HUDEP-2 (cell line): ENCODE data around the gene PTRHD1.
A peak's percentile ranks its signal among the peaks of the same experiment; 100 is the strongest.
"Not testable (repeated sequence)": the region's sequence is repeated elsewhere in the genome, so short reads cannot be mapped to it uniquely, and the experiment has no call there.

ENCODE experiments used
- DNase-seq, 76 experiments: peaks; one replicate each; lab custom pipeline; 2025; ENCODE audit not compliant: unreplicated experiment in 76 of 76; lab: John Stamatoyannopoulos, UW

Gene PTRHD1, protein sequence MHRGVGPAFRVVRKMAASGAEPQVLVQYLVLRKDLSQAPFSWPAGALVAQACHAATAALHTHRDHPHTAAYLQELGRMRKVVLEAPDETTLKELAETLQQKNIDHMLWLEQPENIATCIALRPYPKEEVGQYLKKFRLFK

DNA sequence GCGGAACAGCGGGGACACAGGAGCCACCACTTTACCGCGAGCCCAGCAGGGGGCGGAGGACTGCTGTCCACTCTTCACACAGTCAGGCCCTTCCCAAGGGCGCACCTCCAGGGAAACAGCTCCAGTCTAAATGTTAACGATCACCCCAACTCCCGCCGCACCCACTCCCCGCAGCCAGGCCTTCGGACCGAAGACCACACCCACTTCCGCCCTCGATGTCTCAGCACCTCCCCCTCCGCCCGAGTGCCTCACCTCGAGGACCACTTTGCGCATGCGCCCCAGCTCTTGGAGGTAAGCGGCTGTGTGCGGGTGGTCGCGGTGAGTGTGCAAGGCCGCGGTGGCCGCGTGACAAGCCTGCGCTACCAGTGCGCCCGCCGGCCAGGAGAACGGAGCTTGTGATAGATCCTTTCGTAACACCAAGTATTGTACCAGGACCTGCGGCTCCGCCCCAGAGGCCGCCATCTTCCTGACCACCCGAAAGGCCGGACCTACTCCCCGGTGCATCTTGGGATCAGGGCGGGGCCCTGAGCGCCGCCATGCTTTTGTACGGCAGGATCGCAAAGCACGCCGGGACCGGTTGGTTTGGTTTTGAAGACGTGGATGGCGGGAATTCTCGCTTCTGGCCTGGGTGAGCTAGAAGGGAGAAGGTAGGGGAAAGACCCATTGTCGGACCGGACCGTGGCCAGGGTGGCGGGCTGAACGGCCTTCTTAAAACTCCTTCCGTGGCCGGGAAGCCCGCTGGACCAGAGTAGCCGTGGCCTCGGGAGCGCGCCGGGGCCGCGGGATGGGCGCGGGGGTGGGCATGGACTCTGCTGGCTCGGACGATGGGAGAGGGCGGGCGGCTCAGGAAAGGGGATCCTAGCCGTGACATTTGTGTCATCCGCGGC, at the start of gene PTRHD1, which contains the start of gene CENPO:
TSS of gene PTRHD1 (minus strand) at position 518 of the 887 bp plus-strand sequence. CDS start at position 504, 14 bp downstream.
TSS of gene CENPO (plus strand) at position 552 of the 887 bp plus-strand sequence. CDS start 495 bp downstream, outside the sequence.
- DNase-seq, result peak; percentile 70 to 99 (median 94)

DNA sequence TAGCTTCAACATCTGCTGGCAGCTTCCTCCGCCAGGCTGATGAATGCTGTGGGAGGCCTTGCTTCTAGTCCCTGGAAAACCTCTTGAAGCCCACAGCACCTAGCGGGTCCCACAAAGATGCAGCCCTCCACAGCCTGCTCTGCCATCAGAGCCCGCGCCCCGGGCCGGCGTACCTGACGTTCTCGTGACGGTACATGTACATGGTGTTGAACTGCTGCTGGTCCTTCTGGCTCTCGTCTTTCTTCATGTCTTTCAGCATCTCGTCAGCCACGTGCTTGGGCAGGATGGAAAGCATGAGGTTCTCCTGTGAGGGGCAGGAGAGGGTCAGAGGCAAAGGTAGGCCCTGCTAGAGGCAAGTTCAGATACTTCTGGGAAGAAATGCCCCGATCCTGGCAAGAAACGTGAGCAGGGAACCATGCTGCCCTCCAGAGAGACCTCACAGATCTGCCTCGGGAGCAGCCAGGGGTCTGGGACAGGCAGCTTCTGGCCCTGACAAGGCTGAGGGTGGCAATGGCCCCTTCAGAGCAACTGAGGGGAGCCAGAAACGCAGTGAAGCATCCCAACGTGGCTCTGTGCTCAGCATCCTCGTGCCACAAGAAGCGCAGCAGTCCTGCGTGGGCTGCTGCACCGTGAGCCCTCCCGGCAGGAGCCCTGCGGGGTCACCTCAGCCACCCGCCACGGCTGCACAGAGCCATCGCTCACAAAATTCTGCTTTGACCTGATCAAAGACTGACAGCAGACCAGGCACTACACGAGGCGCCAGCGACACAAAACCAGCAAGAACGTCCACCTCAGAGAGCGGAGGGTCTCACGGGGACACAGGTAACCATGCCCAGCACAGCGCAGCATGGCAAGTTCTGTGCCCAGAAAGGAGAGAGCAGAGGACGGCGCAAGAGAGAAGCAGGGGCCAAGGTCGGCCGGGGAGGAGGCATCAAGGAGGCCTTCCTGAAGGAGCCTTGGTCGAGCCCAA, 49.2 kb upstream of the PTRHD1 start:
- no peak for DNase-seq

DNA sequence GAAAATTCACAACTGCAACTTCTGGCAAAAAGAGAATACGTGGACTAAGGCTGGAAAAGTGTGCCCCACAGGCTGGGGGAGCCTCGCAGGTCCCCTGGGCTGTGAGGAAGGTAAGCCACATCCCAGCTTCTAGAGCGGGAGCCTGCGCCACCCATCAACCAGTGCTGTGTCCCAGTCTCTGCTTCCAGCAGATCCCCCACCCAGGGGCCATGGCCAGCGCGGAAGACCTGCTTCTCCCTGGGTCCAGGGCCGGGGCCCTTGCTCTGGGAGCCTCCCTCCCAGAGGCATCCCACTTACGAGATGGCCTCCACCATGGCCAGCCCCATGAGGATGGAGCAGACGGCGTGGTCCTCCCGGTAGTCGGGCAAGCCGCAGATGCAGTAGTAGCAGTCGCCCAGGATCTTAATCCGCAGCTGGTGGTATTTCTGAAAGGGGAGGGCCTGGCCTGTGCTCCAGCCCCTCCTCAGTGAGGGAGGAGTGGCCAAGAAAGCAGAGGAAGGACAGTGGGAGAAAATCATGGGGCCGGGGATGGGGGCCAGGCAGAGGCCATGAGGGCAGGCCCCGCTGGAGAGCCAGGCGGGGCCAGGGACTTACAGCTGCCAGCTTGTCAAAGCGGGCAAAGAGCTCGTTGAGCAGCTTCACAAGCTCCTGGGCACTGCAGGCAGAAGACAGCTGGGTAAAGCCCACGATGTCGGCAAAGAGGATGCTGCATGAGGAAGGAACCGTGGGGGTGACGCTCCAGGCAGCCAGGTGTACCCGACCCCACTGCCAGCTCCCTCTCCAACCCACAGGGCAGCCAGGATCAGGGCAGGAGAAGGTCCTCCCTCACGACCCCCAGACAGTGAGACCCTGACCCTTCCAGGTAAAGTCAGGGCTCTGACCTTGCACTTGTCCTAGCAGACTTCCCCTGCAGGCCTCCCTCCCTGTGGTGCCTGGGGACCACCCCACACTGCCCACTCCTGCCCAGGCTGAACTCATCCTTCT, 48.1 kb upstream of the PTRHD1 start:
- DNase-seq, result no peak

DNA sequence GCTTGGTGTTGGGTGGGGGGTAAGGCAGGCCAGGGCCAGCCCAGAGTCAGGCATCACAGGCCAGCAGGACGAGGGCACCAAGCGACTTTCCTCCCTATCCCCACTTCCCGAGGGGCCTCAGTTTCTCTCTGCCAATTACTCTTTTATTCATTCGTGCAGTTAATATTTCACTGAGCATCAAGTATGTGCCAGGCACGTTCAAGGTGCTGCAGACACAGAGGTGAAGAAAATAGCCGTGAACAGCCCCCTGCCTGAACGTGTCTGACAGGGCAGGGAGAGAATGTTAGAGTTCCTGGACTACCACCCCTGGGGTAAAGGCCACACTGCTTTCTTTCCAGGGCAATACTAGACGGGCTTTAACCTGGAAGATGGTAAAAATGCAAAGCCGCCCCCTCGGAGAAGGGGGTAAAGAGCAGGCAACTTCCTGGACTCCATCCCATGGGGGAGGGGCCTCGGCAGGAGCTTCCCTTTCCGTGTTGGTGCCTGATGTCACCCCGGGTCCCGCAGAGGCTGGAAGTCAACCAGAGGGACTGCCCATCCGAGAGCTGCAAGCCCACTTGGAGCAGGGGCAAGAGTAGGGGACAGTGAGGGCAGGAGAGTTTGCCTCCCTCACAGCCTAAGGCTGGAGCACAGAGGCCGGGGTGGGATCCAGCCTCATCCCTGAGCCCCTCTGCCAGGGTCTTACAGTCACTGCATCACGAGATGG, 47.1 kb upstream of the PTRHD1 start:
- no peak for DNase-seq

DNA sequence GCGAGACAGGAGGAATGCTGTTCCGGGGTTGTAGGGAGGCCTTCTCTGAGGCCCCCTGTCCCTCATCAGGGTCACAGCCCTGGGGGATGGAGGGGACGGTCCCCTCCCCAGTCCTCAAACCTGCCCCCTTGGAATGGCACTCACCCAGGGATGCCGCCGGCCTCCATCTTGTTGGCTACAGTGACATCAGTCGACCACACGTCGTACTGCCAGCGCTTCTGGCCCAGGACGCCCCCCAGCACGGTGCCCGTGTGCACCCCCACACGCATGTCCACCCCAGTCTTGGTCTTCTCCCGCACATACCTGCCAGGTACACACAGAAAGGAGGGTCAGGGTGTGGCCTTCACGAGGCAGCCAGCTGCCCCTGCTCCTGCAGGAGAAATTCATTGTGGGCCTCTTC, 46.5 kb upstream of the PTRHD1 start:
- no peak for DNase-seq

DNA sequence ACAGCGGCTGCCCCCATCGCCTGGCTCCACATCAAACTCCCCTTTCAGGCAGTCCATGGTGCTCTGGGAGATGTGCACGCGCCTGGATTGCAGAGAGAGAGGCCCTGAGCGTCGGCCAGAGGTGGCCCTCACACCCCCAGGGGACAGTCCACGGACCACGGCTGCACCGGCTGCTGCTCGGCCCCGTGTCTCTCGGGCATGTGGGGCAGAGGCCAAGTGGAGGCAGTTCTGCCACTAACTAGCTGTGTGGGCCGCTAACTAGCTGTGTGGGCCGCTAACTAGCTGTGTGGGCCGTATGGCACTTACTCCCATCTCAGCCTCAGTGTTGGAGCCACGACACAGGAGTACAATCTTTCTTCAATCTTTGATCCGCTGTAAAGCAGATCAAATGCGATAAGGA, 45.4 kb upstream of the PTRHD1 start:
- no peak for DNase-seq

DNA sequence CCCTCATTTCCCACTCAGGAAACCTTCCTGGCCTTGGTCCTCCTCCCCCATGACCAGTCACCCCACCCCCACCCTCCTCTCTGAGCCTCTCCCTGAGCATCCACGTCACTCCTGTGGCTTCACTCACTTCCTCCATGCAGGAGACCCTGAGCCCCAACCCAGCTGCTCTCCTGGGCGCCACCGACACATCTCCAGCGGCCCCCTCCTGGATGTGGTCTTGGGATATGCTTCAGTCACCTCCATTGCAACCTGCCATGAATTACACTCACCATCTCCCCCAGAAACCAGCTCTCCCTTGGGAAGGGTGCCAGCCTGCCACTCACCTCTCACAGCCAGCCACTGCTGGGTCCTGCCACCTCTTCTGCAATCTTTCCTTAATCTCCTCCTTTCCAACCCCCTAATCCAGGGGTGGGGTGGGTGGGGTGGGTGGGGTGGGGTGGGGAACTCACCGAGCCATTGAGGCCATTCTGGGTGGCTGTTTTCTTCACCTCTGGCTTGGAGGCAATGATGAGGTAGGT, 44.9 kb upstream of the PTRHD1 start:
- no peak for DNase-seq

DNA sequence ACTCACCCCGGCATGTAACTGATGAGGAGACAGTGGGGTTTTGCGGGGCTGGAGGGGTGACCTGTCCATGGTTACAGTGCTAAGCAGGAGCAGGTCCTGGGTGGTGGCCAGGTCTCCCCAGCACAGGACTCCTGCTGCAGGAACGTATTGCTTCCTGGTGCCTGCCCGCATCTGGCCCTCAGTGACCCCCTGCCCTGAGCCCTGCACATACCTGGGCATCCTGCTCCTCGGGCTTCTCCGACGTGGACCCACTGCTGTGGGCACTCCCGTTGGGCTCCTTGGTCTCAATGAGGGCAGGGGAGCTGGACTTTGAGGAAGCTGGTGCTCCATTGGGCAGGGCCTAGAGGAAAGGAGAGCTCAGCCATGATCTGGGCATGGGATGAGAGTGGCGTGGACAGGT, 43.5 kb upstream of the PTRHD1 start:
- DNase-seq, result no peak

DNA sequence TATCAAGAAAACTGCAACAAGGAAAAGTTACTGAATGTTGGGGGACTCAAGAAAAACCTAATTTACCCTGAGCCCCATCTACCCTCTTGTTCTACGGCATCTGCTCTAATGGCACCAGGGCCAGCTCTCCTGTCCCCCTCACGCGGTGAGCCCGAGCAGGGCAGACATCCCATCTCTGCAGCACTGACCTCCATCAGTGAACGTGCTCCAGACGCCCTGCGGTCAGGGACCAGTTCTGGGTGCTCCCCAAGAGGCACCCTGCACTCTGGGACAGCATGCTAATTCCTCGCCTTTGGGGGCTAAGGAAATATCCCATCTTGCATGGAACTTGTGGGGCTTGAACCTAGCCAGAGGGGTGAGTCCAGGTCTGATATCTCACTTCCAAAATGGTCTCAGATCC, 43.0 kb upstream of the PTRHD1 start:
- no peak for DNase-seq

DNA sequence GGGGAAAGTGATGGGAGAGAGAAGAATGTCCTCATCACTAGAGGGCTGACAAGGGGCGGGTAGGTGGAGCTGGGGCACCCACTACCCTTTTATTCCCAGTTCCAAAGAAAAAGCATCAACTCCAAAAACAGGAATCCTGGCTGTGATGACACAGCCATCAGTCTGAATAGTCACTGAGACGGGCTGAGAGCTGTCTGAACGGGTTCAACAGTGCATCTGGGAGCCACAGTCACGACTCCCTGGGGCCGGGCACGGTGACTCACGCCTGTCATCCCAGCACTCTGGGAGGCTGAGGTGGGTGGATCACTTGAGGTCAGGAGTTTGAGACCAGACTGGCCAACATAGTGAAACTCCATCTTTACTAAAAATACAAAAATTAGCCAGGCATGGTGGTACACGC, 42.2 kb upstream of the PTRHD1 start:
- not testable (repeated sequence) for DNase-seq

DNA sequence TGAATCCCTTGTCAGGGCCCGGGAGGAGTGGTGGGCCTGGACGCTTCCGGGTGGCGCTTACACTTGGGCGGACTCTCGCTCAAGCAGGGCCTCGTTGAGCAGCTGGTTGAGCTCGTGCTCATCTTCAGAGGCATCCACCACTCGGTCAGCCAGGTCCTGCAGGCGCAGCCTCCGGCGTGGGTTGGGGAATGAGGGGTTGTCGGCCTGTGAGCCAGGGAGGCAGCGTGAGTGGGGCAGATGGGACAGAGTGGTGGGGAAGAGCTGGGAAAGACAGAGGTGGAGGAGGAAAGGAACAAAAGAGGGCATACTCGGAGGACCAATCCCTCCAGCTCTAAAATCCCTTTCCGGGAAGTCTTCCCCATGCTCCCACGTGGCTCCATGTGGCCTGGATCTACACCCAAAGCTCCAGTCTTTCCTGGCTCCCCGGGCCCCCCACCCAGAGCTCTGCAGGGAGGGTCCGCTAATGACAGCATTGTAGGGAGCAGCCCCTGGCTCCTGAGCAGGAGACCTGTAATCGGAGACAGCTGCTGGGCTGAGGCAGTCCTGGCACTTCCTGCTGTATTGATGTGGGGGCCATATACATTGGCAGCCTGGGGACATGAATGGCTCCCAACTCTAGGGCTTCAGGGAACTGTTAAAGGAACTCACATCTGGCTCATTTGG, 41.7 kb upstream of the PTRHD1 start:
- DNase-seq, result no peak

DNA sequence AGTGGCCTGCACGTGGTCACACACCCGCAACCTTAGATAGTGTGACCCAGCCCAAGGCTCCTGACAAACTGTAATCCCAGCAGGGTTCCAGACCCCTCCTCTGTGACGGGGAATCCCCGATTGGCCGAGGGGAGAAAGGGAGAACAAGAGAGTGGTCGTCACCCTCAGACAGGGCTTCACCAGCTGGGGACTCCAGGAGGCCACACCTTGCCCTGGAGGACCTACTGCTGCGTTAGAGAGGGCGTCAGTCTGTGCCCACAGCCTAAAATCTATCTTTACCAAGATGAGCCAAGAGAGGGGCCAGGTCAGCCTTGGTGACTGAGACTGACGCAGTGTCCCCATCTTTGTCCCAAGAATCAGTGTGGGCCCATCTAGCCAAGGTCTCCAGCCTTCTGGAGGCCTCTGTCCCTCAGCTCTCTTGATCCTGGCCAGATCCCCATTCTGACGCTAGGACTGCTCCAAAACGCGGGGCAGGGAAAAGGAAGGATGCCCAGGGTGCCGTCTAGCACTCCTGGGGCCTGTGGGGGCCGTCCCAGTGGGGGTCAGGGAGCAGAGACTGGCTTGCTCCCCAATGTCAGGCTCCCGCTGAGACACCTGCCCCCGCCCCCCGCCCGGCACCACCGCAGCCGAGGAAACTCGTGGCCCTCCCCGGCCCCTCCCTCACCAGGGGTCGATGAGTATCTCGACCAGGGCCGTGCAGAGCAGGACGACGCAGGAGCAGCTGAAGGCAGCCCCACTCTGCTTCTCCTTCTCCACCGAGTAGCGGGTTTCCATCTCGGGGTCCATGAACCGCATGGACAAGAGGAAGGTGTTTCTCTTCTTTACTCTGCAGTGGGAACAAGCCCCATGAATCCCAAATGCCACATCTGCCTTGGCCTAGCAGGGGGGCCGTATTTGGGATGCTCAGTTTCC, 40.9 kb upstream of the PTRHD1 start:
- no peak for DNase-seq

DNA sequence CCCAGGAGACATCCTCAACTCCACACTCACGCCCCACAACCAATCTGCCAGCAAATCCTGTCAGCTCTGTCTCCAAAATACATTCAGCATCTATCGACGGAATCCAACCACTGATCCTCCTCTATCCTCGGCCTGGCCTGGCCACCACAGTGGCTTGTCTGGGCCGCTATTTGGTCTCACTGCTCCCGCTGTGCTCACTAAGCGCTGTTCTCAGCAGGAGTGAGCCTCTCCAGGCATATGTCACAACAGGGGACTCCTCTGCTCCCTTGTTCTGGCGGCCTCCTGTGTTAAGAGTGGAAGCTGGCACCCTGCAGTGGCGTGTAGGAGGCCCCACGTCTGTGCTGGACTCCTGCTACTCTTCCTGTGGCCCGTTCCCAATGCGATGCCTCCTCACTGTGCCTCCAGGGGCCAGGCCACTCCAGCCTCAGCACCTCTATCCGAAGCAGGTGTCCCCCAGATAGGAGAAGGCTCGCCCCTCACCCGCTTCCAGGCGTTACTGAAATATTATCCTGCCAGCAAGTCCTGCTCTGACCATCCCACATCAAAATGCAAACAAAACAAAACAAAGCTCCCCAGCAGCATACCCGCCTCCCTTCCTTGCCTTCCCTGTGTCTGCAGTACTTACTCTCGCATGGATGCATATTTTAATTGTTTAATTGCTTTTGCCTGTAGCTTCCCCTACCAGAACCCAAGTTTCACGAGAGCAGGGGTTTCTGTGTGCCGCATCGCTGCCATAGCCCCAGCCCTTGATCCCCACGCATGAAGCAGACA, 39.9 kb upstream of the PTRHD1 start:
- DNase-seq, result no peak

DNA sequence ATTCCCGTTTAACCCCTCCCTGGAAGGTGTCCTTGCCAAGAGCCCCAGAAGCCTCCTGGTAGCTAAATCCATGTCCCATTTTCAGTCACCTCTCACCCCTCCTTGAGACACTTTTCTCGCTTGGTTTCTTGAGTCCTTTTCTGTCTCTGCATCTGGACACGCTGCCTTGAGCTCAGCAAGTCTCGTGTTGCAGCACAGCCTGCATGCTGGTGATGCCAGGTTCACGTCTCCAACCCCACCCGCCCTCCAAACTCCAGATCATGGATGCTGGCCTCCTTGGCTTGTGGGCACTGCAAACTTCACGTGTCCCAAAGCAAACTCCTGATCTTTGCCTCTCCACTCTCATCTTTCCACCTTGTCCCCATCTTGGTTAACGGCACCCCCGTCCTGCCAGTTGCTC, 39.3 kb upstream of the PTRHD1 start:
- DNase-seq, result no peak

DNA sequence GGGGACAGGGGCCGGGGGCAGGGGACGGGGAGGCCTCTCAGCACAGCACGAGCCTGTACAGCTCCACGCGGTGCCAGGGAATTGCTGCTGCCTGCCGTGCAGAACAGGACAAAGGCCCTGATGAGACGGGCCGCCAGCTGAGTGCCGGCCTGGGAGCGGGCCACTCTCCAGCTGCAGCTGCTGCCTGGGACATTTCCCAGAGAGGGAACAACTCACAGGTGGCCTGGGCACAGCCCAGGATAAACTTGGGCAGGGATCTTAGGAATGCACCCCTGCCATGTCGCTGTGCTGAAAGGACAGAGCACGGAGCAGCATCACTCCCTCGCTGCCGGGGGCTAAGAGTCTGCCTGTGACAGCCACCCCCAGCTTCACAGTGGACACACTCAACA, 38.9 kb upstream of the PTRHD1 start:
- DNase-seq, result no peak

DNA sequence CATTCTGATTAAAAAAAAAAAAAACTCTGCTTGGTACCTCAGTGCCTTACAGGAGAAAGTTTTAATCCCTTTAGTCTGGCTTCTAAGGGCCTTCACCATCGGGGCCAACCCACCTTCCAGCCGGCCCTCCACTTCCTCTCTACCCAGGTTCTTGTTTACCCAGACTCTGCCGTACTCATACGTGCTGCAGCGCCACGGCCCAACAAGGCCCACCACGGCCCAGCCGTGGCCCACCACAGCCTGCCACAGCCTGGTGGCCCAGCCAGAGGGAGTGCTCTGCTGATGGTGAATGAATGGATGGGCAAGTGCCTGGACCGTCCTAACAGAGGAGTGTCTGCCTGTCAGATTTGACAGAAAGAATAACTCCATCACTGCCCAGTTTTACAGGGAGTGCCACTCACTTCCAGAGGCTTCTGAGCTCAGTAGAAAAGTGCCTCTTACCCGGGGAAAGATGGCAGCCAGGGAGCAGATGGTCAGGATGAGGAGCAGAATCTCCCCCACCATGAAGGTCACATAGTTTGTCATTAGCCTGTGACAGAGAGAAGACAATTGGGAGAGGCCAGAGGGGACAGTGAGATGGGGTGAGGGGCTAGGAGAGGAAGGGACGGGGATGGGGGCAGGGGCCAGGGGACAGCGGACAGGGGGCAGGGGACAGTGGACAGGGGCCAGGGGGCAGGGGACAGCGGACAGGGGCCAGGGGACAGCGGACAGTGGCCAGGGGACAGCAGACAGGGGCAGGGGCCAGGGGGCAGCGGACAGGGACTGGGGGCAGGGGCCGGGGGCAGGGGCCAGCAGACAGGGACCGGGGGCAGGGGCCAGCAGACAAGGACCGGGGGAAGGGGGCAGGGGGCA, 38.3 kb upstream of the PTRHD1 start:
- DNase-seq, result no peak
